Measurements from ENCODE around the gene UBE3A. TPM values are rescaled to one million over a fixed set of nuclear protein-coding genes. Genes with fewer than 3 reads are reported as not detected.

The UBE3A gene
- total RNA-seq, 1 donor = 91.2 TPM

DNA sequence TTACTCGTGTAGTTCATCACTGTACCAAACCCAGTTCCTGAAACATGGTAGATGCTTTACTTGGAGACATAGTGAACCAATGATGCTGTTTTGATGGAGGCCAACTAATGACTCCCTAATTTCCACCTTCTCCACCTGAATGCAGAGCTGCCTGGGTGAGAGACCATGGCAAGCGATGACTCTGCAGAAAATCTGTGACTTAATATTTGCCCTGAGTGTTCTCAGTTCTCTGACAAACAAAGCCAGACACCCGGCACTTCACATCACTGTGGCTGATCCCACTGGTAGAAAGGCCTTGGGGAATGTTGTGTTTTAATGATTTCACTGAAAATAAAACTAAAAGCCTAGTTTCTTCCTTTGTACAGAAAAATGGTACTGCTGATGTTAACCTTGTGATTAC lies 39.5 kb upstream of the UBE3A start:
- Histone ChIP-seq H3K4me2 (ENCODE audit: insufficient read depth, low read length) (no peak overlapping the region), H3K36me3 (ENCODE audit: insufficient read depth, low read length) (no peaks in the 10 kb centered on the region), H3K4me3 (ENCODE audit: insufficient read depth, low read length) (no peak overlapping the region), H3K4me1 (ENCODE audit: insufficient read depth, low read length) (no peaks in the 10 kb centered on the region), H2AFZ (ENCODE audit: low read length) (no peak overlapping the region), H3K79me2 (ENCODE audit: insufficient read depth, low read length) (no peaks in the 10 kb centered on the region), H3K27me3 (ENCODE audit: insufficient read depth, low read length) (no peaks in the 10 kb centered on the region), H3K27ac (ENCODE audit: low read depth, low read length) (no peak overlapping the region), H3K9me3 (ENCODE audit: low read depth, low read length) (no peaks in the 10 kb centered on the region), H4K20me1 (ENCODE audit: insufficient read depth, low read length) (no peaks in the 10 kb centered on the region)
- TF ChIP-seq, protein P1, sequence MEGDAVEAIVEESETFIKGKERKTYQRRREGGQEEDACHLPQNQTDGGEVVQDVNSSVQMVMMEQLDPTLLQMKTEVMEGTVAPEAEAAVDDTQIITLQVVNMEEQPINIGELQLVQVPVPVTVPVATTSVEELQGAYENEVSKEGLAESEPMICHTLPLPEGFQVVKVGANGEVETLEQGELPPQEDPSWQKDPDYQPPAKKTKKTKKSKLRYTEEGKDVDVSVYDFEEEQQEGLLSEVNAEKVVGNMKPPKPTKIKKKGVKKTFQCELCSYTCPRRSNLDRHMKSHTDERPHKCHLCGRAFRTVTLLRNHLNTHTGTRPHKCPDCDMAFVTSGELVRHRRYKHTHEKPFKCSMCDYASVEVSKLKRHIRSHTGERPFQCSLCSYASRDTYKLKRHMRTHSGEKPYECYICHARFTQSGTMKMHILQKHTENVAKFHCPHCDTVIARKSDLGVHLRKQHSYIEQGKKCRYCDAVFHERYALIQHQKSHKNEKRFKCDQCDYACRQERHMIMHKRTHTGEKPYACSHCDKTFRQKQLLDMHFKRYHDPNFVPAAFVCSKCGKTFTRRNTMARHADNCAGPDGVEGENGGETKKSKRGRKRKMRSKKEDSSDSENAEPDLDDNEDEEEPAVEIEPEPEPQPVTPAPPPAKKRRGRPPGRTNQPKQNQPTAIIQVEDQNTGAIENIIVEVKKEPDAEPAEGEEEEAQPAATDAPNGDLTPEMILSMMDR (IDR thresholded peaks at IDR 0.05; ENCODE audit: extremely low read depth, low read depth, low read length) = no peak
- no peak for DNase-seq (ENCODE audit: insufficient read length, low spot score, missing footprints)

DNA sequence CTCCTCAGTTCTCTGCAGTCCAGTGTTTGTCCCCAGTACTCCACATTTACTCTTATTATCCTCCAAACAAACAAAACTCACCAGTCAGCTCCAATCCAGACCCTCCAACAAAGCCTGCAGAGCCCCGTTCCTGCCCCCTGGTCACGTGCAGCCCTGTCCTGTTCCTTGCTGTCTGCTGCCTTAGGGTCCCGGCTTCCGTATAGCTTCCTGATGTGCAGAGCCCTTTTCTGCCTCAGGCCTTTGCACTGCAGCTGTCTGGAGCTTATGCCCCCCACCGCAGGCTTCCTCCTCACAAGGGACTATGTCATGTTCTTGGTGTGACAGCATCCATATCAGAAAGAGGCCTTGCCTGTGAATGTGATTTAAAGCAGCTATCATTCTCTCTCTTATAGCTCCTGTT lies 39.0 kb upstream of the UBE3A start:
- Histone ChIP-seq H3K27ac (ENCODE audit: low read depth, low read length) (no peak overlapping the region), H3K9me3 (ENCODE audit: low read depth, low read length) (no peaks in the 10 kb centered on the region)

DNA sequence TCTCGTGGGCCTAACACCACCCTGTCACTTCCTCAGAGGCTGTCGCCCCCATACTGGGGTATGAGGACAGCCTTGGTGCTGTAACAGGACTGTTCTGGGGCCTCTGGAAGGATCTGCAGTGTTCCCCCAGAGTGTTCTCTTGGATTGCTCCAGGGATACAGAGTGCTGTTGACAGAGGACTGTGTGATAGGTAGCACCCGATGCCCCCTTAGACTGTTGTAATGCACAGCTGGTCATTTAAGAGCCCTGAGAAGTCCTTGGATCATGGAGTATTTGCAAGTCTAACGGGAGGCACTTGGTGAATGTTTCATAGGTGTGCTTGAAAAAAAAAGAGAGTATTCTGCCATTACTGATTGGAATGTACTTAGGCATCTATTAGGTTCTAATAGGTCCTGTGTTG lies 35.4 kb upstream of the UBE3A start:
- Histone ChIP-seq H3K4me2 (ENCODE audit: insufficient read depth, low read length) (no peak overlapping the region), H3K79me2 (ENCODE audit: insufficient read depth, low read length) (no peaks in the 10 kb centered on the region), H3K36me3 (ENCODE audit: insufficient read depth, low read length) (no peaks in the 10 kb centered on the region), H3K27me3 (ENCODE audit: insufficient read depth, low read length) (no peaks in the 10 kb centered on the region), H3K9me3 (ENCODE audit: low read depth, low read length) (no peaks in the 10 kb centered on the region), H4K20me1 (ENCODE audit: insufficient read depth, low read length) (no peaks in the 10 kb centered on the region), H3K4me3 (ENCODE audit: insufficient read depth, low read length) (no peak overlapping the region), H2AFZ (ENCODE audit: low read length) (no peak overlapping the region), H3K27ac (ENCODE audit: low read depth, low read length) (no peak overlapping the region), H3K4me1 (ENCODE audit: insufficient read depth, low read length) (no peaks in the 10 kb centered on the region)
- no peak for DNase-seq (ENCODE audit: insufficient read length, low spot score, missing footprints)
- TF ChIP-seq, protein P1 (IDR thresholded peaks at IDR 0.05; ENCODE audit: extremely low read depth, low read depth, low read length) = no peak

More for the DNA sequence above, 39.0 kb upstream of the UBE3A start:
- Histone ChIP-seq H3K4me1 (ENCODE audit: insufficient read depth, low read length) (no peaks in the 10 kb centered on the region), H3K4me3 (ENCODE audit: insufficient read depth, low read length) (no peak overlapping the region), H3K79me2 (ENCODE audit: insufficient read depth, low read length) (no peaks in the 10 kb centered on the region), H3K36me3 (ENCODE audit: insufficient read depth, low read length) (no peaks in the 10 kb centered on the region), H4K20me1 (ENCODE audit: insufficient read depth, low read length) (no peaks in the 10 kb centered on the region), H3K4me2 (ENCODE audit: insufficient read depth, low read length) (no peak overlapping the region), H2AFZ (ENCODE audit: low read length) (no peak overlapping the region), H3K27me3 (ENCODE audit: insufficient read depth, low read length) (no peaks in the 10 kb centered on the region)
- no peak for DNase-seq (ENCODE audit: insufficient read length, low spot score, missing footprints)
- TF ChIP-seq, protein P1 (IDR thresholded peaks at IDR 0.05; ENCODE audit: extremely low read depth, low read depth, low read length) = no peak

DNA sequence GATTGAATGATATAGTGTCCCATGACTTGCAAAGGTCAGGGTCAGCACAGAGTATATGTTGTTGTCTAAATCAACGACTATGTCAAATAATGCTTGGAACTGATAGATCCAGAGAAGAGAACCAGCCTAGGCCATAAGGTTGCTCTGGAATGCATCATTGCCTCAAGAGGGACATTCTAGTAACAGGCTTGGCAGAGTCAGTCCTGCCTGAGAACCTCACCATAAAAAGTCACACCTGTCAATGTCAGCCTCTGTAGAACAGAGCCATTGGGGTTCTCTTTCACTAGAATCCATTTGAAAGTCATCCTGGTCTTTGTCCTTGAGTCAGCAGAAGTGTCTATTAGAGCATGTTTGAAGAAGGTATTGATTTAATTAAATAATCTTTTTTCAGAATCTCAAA lies 31.4 kb upstream of the UBE3A start:
- no peak for DNase-seq (ENCODE audit: insufficient read length, low spot score, missing footprints)
- Histone ChIP-seq H3K9me3 (ENCODE audit: low read depth, low read length) (no peaks in the 10 kb centered on the region), H2AFZ (ENCODE audit: low read length) (no peak overlapping the region), H3K4me3 (ENCODE audit: insufficient read depth, low read length) (no peak overlapping the region), H3K4me1 (ENCODE audit: insufficient read depth, low read length) (no peaks in the 10 kb centered on the region), H3K79me2 (ENCODE audit: insufficient read depth, low read length) (no peaks in the 10 kb centered on the region), H3K27me3 (ENCODE audit: insufficient read depth, low read length) (no peaks in the 10 kb centered on the region), H3K36me3 (ENCODE audit: insufficient read depth, low read length) (no peaks in the 10 kb centered on the region), H4K20me1 (ENCODE audit: insufficient read depth, low read length) (no peaks in the 10 kb centered on the region), H3K27ac (ENCODE audit: low read depth, low read length) (no peak overlapping the region), H3K4me2 (ENCODE audit: insufficient read depth, low read length) (no peak overlapping the region)
- TF ChIP-seq, protein P1 (IDR thresholded peaks at IDR 0.05; ENCODE audit: extremely low read depth, low read depth, low read length) = no peak

Data from osteoblast (primary cell).